Hippocampal formation (tissue), 2 donors: ENCODE results near the gene MAPK14.
"Not testable (repeated sequence)": the region's sequence is repeated elsewhere in the genome, so short reads cannot be mapped to it uniquely, and the experiment has no call there.

Experiments used
- DNase-seq, 2 donors: peaks; one replicate each; lab custom pipeline; 2025; lab: John Stamatoyannopoulos, UW

Gene MAPK14

DNA sequence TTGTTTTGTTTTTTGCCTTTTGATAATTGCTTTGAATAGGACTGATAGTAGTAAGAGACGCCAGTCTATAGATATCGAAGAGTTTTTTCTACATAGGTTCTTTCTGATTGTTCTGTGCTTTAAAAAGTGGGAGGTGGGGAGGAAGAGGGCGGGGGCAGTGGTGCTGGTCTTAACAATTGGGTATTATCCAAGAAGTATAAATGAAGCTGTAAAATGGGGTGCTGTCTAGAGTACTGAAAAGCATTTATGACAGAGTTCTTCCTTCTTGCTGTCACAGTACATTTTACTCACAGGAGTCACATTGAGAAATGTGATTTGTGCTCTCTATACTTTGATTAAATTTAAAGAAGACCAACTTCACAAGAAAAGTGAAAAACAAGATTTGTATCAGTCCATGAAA is 41.0 kb downstream of the MAPK14 start:
- DNase-seq: no peak

DNA sequence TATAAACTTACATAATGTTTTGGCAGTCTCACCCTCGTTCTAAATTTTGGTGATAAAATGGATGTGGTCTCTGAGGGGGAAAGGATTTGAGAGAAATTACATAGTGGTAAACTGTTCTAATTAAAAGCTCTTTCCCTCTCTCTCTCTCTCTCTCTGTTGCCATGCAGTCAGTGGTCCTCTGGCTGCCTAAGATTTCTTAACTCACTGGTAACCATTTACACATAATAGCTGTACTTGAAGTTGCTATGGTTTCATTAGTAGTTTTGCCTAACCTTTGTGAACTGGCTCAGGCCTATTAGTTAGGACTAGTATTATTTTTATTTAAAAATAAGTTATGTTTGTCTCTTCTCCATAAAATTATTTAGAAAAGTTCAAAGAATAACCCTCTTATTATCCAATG is 42.0 kb downstream of the MAPK14 start:
- DNase-seq: no peak

DNA sequence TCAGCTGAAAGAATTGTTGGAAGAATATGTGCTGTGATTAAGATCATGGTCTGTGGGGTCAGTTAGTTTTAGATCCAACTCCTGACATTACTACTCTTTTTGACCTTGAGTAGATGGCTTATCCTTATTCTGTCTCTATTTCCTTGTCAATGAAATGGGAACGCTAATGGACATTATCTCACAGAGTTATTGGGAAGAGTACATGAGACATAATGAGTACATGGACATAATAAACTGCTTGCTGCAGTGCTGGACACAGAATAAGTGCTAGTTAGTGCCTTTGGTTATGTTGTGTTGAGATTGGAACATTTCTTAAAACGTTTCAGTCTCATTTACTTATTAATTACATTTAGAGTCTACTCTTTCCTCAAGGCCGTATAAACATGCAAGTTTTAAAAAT is 42.6 kb downstream of the MAPK14 start:
- no peak for DNase-seq

DNA sequence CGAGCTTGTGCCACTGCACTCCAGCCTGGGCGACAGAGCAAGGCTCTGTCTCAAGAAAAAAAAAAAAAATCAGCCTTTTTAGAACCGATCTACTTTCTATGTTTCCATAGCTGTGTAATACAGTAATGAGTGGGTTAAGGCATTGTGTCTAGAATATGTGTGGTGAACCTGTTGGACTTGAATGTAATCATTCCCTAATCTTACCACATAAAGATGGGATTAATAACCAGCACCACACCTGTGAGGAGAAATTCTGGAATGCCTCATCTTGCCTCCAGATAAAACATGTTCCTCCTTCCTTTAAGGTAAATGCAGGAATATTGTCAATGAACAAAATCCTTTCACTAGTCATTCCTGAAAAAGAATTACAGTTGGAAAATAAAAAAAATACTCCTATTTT is 43.7 kb downstream of the MAPK14 start:
- DNase-seq: no peak

DNA sequence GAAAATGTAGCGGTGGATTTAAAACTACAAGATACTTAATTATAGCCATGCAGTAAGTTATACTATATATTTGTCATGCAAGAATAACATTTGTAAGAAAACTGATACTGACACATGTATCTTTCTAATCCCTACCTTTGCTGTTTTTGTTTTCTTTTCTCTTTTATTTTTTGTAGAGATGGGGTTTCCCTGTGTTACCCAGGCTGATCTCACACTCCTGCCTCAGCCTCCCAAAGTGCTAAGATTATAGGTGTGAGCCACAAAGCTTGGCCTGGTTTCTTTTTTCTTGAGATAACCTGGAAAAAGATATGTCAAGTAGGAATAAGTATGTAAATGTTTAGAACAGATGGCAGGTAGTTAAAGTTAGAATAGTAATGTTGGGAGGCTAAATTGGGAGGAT is 44.1 kb downstream of the MAPK14 start:
- no peak for DNase-seq

DNA sequence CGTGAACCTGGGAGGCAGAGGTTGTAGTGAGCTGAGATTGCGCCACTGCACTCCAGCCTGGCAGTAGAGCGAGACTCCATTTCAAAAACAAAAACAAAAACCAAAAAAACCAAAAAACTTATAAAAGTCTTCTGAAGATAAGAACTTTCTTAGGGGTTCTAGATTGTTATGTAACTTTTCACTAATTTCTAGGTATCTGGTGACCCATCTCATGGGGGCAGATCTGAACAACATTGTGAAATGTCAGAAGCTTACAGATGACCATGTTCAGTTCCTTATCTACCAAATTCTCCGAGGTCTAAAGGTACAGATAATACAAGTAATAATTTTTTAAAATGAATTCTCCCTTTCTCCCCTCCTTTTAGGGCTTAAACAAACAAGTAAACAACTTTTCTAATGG is 45.1 kb downstream of the MAPK14 start:
- no peak for DNase-seq

DNA sequence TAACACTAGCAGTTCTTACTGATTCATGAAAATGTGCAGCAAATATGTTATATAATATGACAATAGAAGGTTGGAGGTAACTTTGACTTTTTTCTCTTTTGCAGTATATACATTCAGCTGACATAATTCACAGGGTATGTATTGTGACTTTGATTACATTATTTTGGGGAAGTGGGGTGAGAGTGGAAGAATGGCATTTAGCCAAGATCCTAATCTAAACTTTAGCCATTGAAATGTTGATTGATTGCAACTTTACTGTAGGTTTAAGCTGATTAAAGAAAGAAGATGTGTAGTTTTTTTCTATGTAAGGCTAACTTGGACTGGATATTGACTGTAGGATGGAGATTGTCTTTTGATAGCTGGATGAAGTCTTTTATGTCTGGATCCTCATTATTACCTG is 46.0 kb downstream of the MAPK14 start:
- no peak for DNase-seq

DNA sequence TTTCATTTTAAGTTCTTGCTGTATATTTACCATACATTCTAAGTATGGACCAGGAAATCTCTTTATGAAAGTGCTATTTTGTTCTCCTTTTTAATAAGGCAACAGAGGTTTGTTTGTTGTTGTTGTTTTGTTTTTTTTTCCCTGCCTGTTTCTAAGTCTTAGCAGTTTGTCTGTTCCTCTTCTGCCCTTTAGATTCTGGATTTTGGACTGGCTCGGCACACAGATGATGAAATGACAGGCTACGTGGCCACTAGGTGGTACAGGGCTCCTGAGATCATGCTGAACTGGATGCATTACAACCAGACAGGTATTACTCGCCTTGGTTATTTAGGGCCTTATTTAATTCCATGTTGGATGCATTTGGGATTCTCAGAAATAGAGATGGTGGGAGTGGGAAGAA is 48.0 kb downstream of the MAPK14 start:
- no peak for DNase-seq

DNA sequence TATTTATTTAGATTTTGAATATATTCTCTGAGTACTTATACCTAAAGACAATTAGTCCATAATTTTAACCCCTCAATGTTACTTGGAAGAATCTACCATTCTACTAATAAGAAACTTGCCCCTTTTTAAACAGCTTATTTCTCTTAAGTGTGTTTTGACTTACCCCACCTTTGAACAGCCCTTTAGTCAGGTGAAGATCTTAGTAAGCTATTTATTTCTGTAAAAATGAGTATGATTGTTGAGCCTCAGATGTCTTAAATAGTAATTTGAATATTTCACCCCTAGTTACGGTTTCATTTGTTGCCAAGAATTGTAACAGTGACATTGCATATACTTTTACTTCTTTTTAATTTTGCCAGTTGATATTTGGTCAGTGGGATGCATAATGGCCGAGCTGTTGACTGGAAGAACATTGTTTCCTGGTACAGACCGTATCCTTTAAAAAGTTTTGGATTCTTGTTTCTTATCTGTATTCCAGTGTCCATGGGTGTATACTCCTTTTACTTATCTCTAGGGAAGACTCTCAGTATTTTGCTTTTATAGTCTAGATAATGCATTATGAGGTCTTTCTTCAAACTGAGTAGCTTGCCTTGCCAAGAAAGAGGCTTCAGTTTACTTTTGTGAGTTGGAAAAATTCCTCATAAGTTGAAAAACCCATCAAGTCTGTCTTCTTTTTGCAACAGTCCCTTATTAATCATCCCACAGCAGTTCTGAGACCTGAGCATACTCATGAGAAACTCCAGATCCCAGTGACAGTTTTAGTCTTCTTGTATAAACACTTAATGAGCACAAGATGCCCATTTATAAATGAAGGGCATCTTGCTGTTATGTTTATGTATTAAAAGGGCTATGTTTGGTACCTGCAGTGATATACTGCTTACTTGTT is 48.8 kb downstream of the MAPK14 start:
- DNase-seq: no peak

DNA sequence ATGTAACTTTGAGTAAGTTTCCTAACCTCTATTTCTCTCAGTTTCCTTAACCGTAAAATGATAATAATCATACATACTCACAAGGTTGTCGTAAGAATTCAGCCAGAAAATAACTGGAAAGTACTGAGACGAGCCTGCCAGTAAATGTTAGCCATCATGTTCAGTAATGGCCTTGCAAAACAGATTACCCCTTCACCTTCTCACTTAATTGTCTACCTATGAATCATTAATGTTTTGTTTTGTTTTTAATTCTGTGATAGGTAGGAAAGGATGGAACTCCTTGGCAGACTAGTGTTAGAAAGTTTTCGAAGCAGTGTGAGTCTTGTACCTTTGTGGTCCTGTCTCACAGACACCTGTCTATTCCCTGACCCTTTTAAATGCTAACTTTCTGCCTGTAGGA is 50.6 kb downstream of the MAPK14 start:
- no peak for DNase-seq

DNA sequence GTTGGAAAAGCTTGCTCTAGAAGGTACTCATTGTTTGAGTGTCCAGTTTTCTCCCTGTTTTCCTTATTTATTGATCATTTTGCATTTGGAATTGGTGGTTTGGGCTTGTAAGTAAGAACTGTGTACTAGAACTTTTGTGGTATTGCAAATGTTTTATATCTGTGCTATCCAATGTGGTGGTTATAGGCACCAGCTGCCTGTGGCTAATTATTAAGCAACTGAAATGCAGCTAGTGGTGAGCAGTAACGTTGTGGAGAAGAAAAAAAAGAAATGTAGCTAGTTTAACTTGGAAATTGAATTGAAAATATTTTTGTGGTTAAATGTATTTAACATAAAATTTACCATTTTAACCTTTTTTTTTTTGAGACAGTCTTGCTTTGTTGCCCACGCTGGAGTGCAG is 52.0 kb downstream of the MAPK14 start:
- no peak for DNase-seq

DNA sequence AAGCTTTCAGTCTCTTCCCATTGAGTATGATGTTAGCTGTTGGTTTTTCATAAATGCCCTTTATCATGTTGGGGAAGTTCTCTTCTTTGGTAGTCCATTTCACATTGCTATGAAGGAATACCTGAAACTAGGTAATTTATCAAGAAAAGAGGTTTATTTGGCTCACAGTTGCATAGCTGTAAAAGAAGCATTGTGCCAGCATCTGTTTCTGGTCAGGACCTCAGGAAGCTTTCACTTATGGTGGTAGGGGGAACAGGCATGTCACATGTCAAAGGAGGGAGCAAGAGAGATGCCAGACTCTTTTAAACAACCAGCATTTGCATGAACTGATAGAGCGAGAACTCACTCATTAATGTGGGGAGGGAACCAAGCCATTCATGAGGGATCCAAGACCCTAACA is 54.7 kb downstream of the MAPK14 start:
- DNase-seq: no peak

DNA sequence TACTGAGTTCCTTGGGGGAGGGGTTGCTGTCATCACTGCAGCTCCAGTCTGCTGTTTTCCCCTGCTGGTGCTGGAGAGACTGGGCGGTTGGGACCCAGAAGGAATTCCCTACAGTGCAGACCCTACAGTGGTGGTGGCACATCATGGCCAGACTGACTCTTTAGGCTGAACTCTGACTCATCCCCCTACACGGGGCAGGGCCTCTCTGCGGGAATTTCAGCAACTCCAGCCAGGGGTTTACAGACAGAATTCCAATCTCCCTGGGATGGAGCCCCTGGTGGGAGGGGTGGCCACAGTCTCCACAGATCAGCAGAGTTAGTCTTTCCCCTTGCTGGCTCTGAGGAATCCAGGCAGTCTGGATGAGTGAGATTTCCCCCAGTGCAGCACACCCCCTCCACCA is 55.8 kb downstream of the MAPK14 start:
- DNase-seq: no peak

DNA sequence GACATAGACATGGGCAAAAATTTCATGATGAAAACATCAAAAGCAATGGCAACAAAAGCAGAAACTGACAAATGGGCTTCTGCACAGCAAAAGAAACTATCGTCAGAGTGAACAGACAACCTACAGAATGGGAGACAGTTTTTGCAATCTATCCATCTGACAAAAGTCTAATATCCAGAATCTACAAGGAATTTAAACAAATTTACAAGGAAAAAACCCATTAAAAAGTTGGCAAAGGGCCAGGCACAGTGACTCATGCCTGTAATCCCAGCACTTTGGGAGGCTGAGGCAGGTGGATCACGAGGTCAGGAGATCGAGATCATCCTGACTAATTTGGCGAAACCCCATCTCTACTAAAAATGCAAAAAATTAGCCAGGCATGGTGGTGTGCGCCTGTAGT is 60.6 kb downstream of the MAPK14 start:
- DNase-seq: not testable (repeated sequence)

DNA sequence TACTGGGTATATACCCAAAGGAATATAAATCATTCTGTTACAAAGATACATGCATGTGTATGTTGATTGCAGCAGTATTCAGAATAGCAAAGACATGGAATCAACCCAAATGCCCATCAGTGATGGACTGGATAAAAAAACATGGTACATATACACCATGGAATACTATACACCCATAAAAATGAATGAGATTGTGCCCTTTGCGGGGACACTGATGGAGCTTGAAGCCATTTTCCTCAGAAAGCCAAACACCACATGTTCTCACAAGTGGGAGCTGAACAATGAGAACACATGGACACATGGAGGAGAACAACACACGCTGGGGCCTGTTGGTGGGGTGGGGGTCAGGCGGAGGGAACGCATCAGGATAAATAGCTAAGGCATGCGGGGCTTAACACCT is 61.4 kb downstream of the MAPK14 start:
- no peak for DNase-seq

DNA sequence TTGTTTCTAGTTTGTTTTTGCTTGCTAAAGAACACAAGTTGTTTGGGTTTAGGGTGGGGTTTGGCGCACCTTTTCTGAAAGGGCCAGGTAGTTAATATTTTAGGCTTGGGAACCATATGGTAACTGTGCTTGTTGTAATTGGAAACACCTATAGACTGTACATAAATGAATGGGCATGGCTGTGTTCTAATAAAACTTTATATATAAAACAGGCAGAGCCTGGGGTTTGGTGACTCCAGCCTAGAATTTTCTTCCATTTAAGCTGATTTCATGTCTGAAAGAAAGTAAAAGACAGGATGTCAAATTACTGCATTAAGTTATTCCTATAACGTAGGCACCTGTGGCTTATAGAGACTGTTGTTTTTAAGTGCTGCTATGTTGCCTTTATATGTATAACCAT is 66.6 kb downstream of the MAPK14 start:
- DNase-seq: no peak

DNA sequence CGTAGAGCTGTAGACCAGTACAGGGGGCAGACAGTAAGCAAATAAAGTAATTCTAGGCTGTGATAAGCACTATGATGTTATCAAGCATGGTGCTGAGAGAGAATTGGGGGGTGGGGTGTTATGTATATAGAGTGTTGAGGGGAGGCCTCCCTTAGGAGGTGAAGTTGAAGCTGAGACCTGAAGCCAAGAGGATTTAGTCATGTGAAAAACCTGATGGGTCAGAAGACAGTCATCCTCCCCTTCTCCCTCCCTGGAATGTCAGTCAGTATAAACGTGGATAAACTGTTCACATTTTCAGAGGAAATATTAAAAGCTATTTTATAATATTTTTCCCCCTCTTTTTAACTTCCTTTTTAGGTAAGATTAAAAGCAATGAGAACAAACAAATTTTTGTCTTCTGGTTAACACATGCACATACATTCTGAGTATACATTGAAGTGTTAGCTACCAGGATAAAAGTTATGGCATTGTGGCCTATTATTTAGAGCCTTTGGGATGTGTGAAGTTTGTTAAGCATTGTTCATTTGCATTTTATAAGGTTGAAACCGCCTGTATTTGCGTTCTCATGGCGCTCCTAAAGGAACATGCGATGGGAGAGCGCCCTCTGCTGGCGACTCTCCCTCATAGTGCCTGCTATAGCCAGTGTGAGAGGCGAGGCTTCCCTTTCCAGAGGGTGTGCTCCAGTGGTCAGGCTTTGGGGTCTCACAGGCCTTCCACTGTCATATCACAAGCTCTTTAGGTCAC is 67.3 kb downstream of the MAPK14 start:
- DNase-seq: peak; percentile 58 to 63

DNA sequence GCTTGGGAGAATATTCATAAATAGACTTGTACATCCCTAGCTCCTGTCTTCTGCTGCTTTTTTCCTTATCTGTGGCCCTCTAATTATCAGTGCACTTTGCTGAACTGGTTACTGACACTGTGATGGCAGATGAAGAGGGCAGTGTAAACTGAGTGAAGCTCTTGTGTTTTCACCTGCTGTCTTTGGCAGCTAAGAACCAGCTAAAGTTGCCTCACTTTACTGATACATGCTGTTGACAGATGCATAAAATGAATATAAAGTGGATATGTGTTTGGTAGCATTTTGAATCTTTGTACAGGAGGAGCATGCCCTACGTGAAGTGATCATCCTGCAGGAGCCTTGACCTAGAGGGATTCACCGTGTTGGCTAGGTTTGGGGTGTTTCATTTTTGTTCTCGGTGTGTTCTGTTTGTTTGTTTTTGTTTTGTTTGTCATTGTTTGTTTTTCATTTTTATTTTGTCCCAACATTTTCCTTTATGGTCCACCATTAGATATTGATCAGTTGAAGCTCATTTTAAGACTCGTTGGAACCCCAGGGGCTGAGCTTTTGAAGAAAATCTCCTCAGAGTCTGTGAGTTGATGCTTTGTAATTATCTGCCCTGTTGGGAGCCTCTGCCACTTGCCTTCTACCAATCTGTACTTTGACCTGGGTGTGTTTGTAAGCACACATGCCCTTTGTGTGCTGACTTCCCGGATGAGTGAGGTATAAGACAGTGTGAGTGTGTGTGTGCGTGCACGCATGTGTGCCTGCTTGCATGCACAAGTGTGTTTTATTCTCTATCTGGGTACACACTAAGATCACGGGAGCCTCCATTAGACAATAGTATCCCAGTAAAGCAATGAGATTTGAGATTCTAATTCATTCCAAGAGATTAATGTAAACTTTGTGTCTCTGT is 68.1 kb downstream of the MAPK14 start:
- no peak for DNase-seq

DNA sequence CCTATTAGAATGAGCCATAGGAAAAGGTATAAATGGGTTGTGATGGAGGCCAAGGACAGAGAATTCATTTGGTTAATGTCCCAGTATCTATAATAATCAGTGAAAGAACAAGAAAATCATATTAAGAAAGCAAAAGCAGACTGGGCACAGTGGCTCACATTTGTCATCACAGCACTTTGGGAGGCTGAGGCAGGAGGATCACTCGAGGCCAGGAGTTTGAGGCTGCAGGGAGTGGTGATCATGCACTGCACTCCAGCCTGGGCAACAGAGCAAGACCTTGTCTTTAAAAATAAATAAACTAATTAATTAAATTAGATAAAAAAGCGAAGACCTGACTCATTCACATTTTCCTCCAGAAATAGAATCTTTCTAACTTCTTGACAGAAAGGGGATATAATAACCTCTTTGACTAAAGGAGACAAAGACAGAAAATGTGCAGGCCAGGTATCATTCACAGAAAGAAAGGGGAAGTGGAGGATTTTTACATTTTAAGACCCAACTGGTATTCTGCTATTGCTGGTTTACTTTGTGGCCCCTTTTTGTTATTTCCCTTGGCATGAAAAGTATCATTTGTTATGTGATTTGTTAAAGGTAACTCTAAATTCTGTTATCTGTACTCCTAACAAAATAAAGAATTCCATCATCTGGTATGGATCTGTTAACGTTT is 70.8 kb downstream of the MAPK14 start:
- DNase-seq: no peak

DNA sequence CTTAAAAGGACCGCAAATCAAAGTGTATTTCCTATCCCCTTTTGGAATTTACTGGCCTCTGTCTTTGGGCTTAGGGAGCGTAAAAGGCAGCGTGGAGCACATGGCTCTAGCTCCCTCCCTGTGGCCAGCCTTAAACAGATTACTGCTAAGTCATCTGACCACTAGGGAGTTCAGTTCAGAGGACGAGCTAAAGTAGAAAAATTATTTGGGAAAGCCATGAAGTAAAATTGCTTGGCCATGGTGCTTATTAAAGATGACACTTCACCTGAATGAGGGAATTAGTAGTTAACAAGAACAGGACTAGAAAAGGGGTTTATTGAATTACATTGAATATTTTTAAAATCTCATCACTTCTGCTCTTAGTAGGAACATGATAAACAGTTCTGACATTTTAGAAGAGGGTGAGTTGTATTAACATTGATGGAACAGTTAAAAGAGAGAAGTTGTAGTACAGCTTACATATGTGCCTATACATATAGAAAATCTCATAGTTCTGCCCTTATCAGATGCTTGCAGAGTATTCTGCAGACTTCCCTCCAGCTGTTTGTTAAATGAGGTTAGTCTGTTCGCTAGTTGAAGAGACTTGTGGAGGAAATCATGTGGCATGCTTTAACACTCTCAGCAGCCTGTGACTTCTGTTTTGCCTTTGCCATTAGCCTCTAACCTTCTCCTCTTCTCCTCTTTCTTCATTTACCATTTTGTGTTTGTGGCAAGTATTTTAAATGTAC is 71.5 kb downstream of the MAPK14 start:
- DNase-seq: no peak

DNA sequence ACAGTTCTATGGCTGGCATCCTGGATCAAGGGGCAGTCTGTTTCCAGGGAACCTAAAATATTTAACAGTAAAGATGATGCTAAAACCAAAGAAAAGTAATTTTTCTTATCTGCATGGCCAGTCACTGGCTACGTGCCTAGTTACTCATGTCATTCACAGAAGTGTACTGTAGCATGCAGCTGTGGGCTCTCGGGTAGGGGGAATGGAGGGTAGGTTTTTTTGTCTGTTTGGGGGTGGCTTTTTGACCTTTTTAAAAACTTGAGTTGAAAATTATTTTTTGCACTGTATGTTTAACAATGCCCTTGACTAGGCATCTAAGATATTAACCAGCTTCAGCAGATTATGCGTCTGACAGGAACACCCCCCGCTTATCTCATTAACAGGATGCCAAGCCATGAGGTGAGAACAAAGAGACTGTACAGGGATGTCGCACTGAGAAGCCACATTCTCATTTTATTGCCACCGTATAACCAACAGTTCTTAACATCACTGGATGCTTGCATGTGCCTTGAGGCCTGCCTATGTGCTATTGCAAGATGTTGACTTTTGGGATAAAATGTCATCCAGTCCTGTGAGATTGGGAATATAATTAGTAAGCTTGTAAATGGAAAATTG is 72.4 kb downstream of the MAPK14 start:
- no peak for DNase-seq
